GM19328 (cell line): Measurements from ENCODE around the gene LONRF2.
"Not testable (repeated sequence)": the region's sequence is repeated elsewhere in the genome, so short reads cannot be mapped to it uniquely, and the experiment has no call there.

ENCODE experiments used
- ATAC-seq: cut with Tn5 transposase; IDR thresholded peaks from one replicate; pipeline ENCODE4 v1.9.1; 2021; ENCODE audit warnings: mild to moderate bottlenecking, moderate library complexity; ENCODE audit not compliant: unreplicated experiment

LONRF2 gene

GRCh38 chr2:100256416-100256815 lies 65.9 kb downstream of the LONRF2 start:
- no peak for ATAC-seq

- no peak for ATAC-seq
Observed at GRCh38 chr2:100254646-100255210, 67.6 kb downstream of the LONRF2 start.

DNA sequence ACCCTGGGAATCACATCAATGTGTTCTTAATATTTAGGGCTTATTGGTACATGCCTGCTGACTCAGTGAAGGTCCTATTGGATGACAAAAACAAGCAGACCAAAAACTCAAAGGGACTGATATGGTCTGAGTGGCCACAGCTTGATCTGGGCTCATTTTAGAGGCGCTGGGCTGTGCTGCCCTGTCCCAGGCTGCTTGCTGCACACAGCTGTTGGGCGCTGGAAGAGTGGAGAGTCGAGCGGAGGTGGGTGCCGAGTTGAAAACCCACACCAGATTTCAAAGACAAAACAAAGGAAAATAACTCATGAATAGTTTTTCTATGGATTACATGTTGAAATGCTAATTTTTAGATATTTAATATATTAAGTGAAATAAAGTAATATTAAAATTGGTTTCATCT lies 68.5 kb downstream of the LONRF2 start:
- ATAC-seq, result no peak

DNA sequence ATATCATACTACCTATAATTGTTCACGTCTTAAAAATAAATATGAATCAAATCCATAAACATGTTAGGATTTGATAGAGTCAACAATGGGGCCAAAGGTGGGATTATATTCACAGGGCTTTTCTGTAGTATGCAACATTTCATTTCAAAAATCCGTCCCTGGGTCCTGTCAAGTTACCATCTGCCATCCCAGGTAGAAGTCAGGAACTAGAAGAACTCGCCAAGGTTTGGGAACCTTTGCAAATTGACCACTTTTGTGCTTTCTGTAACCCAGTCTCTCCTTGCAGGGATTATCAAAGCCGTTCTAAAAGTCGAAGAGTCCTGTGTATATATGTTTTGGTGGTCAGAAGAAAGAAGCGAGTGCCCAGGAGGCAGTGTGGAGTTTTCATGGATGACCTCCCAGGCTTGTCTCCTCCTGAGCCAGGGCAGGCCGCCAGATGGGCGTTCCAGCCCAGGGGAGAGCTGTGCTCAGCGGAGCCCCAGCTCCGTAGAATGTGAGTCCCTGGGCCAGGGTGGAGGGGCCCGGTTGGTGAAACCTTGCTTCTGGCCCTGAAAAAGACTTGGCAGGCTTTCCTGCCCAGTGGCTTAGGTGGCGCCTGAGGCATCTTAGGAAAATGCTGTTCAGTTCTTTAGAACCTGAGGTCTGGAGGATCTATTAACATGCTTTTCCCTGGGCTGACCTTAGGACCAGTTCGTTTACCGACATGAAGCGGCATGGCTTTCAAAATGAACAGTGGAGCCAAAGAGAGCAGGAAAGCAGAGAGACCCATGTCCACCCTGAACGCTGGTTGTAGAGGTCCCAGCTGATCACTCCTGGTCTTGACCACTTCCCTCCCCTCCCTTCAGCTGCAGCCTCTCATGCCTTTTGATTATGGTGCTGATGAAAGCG lies 69.2 kb downstream of the LONRF2 start:
- ATAC-seq, result no peak

DNA sequence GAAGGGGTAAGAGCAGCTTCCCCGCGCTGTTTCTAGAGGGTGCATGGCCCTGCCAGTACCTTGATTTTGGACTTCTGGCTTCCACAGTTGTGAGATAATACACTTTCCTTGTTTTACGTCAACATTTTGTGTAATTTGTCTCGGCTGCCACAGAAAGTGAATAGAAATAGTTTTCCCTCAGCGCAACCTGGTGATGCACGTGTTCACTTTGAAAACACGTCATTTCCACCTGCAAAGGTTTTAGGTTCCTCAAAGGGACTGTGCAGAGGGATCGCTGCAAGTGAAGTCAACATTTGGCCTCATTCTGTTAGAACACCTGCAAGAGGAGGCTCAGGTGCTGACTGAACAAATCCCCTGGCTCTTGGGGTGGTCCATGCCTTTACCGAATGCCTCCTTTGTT lies 71.7 kb downstream of the LONRF2 start:
- ATAC-seq, result no peak

DNA sequence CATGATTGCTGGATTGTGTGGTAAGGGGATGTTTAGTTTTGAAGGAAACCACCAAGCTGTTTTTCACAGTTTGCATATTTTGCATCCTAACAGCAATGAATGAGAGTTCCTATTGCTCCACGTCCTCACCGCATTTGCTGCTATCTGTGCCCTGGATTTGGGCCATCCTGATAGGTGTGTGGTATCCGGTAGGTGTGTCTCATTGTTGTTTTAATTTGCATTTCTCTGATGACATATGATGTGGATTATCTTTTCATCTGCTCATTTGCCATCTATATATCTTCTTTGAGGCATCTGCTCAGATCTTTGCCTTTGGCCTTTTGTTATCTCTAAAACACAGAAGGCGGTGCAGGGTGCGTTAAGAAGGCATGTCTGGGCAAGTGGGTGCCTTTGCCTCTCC lies 73.3 kb downstream of the LONRF2 start:
- no peak for ATAC-seq

DNA sequence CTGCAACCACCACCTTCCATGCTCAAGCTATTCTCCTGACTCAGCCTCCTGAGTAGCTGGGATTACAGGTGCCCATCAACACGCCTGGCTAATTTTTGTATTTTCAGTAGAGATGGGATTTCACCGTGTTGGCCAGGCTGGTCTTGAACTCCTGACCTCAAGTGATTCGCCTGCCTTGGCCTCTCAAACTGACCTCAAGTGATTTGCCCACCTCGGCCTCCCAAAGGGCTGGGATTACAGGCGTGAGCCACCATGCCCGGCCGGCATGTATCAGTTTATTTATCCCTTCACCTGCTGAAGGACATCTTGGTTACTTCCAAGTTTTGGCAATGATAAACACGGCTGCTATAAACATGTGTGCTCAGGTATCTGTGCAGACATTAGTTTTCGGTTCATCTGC lies 73.7 kb downstream of the LONRF2 start:
- ATAC-seq, result not testable (repeated sequence)

GRCh38 chr2:100248044-100248330 lies 74.3 kb downstream of the LONRF2 start:
- peak; percentile 21 for ATAC-seq

DNA sequence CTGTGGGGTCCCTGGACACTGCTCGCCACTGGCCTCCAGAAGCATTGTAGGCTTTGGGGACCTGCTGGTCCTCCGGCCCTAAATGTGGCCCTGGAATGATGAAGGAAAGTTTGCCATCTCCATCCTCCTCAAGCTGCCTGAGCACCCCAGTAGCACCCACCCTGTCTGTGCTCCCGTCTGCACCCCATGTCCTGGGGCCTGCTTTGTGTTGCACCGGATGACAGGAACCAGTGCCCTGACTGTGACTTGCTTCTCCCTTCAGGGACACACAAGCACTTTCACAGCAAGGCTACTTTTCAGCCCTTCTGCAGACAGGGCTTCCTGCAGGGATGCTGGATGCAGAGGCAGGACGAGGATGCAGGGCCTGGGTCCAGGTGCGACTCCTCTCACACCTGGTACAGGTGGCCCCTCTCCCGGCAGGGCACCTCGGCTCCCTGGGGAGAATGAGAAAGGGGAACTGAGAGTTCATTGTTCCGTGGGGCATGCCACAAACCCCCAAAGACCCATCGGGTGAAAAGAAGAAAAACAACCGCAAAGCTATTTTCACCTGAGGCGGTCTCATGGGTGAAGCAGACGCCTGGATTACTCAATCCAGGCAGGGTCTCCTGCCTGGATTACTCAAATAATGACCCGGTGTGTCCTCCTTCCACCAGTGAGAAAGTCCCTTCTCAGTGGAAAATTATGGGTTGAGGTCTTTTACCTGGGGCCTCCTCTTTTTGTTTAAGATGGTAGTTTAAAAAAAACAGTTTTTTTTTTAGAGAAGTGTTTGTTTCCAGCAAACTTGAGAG lies 74.9 kb downstream of the LONRF2 start:
- peak; percentile 82 for ATAC-seq

- no peak for ATAC-seq
Observed at GRCh38 chr2:100246163-100247145, 75.8 kb downstream of the LONRF2 start.

- no peak for ATAC-seq
Observed at GRCh38 chr2:100245681-100246080, 76.6 kb downstream of the LONRF2 start.

DNA sequence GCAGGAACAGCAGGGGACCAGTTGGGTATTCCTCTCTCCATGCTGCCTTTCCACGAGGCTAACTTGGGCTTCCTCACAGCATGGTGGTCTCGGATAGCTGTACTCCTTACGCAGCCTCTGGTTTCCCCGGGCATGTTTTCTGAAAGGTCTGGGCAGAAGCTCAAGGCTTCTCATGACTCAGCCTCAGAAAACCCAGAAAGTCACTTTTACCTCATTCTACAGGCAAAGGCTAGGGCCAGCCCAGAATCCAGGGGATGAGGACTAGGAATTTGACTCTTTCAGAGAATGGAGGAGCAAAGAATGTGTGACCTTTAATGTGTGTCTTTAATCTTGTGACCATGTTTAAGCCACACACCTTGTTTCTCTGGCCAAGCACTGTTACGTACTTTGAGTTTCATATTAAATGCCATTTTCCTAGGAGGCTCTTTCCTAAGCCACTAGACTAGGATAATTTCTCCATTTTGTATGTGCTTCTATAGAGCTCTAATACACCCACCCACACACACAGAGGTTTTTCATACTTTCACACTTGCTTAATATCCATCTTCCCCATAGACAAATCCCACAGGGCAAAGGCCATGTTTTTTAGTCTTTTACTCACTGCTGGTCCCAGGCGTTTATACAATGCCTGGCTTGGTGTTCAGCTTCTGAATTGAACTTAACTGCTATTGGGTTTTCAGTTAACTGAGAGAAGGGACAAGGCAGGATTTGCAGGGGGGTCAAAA lies 77.3 kb downstream of the LONRF2 start:
- no peak for ATAC-seq

GRCh38 chr2:100243631-100244030 lies 78.7 kb downstream of the LONRF2 start:
- ATAC-seq, result no peak

- ATAC-seq, result peak; percentile 35
Observed at GRCh38 chr2:100242891-100243619, 79.2 kb downstream of the LONRF2 start.

DNA sequence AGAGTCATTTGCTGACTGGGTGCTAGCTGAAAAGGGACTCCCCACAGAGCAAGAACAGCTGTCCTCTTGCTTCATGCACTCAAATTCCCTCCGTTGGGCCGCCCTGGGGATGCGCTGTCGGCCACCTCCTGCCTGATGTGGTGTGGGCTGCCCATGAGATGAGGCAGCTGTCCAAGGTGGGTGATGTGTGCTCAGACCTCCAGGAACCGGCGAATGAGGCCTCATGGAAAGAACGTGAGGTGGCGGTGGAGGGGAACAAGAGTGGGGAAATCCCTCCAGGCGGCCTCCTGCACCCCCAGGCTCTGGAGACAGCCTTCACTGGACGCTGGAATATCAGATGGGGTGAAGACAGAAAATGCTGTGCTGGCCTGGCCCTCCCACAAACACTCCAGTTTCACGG lies 79.8 kb downstream of the LONRF2 start:
- ATAC-seq, result no peak

DNA sequence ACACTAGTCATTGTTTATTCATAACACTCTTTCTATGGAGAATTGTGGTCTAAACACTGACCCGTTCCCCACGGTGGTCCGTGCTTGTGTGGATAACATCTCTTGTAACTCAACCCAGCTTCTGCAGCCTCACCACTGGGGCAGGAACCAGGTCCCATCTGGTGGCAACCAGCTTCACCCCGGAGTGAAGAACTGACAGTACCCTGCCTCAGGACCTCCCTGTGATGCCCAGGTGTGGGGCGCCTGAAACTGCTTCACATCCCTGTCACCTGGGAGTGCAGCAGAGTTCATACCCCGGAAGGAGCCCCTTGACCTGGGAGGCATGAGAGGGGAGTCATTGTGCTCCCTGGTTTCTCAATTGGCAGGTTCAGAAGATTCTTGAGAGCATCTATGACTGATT lies 81.1 kb downstream of the LONRF2 start:
- no peak for ATAC-seq

DNA sequence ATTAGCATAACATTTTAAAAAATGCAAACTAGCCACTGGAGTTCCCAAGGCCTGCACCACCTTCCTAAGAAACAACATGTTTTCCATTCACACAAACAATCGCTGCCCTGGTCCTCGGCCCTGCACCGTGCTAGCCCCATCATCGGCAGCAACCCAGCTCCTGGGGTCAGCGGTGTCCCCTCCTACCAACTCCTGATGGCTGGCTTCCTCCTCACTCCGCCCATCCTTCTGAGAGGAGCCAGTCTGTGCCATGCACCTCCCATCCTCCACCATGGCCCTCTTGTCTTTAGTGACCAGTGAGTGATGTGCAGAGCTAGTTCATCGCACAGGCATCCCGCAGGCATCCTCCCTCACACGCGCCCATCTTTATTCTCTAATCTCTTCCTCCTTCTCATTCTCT lies 81.9 kb downstream of the LONRF2 start:
- no peak for ATAC-seq

DNA sequence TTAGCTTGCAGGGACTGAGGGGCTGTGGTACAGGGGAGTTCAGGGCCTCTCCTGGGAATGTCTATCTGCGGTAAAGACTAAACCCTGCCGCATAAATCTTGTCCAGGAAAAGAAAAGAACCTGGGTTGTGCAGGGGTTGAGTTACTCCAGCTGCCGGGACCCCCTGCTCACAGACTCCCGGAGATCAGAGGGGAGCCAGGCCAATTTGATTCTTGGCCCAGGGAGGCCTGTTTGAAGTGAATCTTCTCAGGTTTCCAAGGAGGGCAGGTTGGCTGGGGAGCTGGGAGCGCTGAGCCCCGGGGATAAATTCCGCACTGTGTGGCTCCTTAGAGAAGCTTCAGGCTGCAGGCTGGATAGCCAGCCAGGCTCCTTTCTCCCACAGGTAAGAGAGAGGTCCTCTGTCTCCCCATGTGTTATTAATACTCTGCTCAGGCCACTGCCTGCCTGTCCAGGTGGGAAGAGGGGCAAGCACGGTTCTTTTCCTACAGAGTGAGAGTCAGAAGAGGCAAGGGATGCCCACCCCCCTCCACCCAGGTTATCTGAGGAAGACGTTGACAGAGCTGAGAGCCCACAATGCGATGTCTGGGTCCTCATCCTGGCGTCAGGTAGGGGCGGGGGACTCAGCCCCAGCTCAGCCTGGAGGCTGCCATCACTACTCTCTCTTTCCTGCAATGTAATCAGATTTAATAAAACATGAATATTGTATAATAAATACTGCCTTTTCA lies 82.7 kb downstream of the LONRF2 start:
- ATAC-seq, result no peak

DNA sequence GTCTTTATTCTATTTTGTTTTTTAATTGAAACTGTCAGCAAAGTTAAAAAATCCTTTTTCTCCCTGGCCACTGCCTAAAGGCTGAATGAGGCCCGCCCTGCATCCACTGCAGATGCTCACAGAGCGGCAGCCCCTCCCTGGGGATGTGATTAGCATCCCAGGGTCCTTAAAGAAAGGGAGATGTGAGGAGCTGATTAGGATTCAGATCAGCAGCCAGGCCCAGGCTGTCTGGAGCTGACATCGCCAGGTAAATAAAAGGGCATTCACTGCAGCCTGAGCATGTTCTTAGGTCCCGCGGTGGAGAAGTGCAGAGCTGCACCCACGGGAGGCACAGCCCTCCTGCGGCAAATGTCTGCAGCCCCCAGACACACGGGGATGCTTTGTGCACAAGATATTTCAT lies 83.8 kb downstream of the LONRF2 start:
- ATAC-seq, result no peak
